HFFc6 (cell line): ENCODE measurements around the gene SCYL1. TPM values are rescaled to one million over a fixed set of nuclear protein-coding genes. Genes with fewer than 3 reads are reported as not detected.
"Not testable (repeated sequence)": the region's sequence is repeated elsewhere in the genome, so short reads cannot be mapped to it uniquely, and the experiment has no call there.

Experiments
- DNase-seq: peaks from one replicate; pipeline ENCODE4 v3.0.0-alpha.2; 2018
- H3K27ac Mint-ChIP-seq: 2 replicates; pipeline ENCODE4 v1.8.0; 2020; ENCODE audit warnings: mild to moderate bottlenecking, mixed read lengths
- H3K27me3 Mint-ChIP-seq: 2 replicates; pipeline ENCODE4 v1.8.0; 2021; ENCODE audit warnings: mild to moderate bottlenecking, moderate library complexity, mixed read lengths; ENCODE audit not compliant: insufficient read depth
- H3K36me3 Mint-ChIP-seq: 2 replicates; pipeline ENCODE4 v1.8.0; 2021; ENCODE audit warnings: low read depth, mixed read lengths
- H3K4me1 Mint-ChIP-seq: 2 replicates; pipeline ENCODE4 v1.8.0; 2020; ENCODE audit warnings: low read depth, mixed read lengths
- H3K4me3 Mint-ChIP-seq: 2 replicates; pipeline ENCODE4 v1.8.0; 2020; ENCODE audit warnings: mild to moderate bottlenecking, moderate library complexity, mixed read lengths
- H3K9me3 Mint-ChIP-seq: 2 replicates; pipeline ENCODE4 v1.8.0; 2020; ENCODE audit warnings: mild to moderate bottlenecking, mixed read lengths
- CTCF ChIP-seq: fragments of 200-600 bp; sonication (generic); IDR thresholded peaks from 2 replicates; pipeline ENCODE4 v1.5.0; 2021; ENCODE audit warnings: antibody characterized with exemption, mild to moderate bottlenecking
- total RNA-seq, 6 experiments: library from RNA; stranded (reverse); fragmentation: NEBNext Ultra II Directional; extraction: Animal tissue kit (Norgen Biotek cat#: 25700); gene quantifications; 2 replicates in 1 of 6; 3 replicates in 5 of 6; pipeline ENCODE4 v1.2.3, GENCODE V29; 2021

SCYL1 gene
- total RNA-seq, 6 experiments from 2014 or later: 120 to 137 (median 126) TPM

DNA sequence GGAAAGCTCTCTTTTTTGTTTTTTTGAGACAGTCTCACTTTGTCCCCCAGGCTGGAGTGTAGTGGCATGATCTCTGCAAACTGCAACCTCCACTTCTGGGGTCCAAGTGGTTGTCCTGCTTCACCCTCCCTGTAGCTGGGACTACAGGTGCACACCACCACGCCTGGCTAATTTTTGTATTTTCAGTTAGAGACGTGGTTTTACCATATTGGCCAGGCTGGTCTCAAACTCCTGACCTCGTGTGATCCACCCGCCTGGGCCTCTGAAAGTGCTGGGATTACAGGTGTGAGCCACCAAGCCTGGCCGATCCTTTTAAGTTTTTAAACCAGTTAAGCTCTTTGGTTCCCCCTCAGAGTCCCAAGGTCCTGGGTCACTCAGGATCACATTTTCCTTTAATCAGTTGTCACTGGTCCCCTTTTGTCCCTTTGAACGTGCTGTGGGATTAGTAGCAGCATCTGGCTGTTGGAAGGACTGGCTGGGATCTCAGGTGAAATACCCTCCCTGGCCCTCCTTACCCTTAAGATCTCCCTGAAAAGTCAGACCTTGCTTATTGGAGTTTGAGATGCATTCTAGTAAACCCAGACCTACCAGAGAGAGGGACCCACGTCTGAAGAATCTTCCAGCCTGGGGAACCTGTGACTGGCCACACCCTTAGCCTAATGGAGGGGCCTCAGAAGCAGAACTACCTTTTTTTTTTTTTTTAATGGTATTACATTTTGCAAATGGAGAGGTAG lies 17.9 kb upstream of the SCYL1 start:
- Mint-ChIP-seq H3K27me3 (peaks cover 72% of the 10 kb centered on the region), H3K4me1 (peaks cover 59% of the 10 kb centered on the region), H3K27ac (no peak overlapping the region), H3K9me3 (peaks cover 66% of the 10 kb centered on the region), H3K36me3 (peaks cover 48% of the 10 kb centered on the region), H3K4me3 (no peak overlapping the region)
- no peak for TF ChIP-seq CTCF
- DNase-seq: peak; percentile 92

GRCh38 chr11:65512311-65512710 lies 12.6 kb upstream of the SCYL1 start:
- peaks cover 36% of the 10 kb centered on the region for H3K4me1 Mint-ChIP-seq
- not testable (repeated sequence) for H3K36me3 Mint-ChIP-seq, H3K27ac Mint-ChIP-seq, DNase-seq, H3K4me3 Mint-ChIP-seq
- H3K9me3 Mint-ChIP-seq: peaks cover 26% of the 10 kb centered on the region
- H3K27me3 Mint-ChIP-seq: peaks cover 34% of the 10 kb centered on the region

DNA sequence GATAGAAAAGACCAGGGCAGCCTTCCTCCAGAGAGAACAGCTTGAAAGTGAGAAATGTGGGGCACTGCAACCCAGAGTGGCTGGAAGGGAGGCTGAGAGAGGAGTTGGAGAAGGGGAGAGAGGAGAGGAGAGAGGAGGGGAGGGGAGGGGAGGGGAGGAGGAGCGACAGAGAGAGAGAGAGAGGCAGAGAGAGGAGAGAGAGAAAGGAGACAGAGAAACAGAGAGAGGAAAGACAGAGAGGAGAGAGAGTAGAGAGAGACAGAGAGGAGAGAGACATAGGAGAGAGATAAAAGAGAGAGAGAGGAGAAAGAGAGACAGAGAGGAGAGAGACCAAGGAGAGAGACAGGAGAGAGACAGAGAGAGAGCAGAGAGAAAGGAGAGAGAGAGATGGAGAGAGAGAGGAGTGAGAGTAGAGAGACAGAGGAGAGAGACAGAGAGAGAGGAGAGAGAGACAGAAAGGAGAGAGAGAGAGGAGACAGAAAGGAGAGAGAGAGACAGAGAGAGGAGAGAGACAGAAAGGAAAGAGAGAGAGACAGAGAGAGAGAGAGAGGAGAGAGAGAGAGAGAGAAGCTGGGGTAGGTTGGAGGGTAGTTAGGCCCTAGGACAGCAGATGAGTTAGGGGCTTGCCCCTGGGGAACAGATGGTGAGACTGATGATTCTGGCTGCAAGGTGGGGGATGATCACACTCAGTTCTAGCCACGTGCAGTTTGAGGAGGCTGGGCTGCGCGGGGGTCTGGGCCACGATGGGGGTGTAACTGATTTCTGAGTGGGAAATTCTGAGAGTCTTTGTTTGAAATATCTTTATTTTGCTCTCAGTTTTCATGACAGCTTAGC lies 8.5 kb upstream of the SCYL1 start:
- H3K36me3 Mint-ChIP-seq: no peaks in the 10 kb centered on the region
- H3K9me3 Mint-ChIP-seq: no peaks in the 10 kb centered on the region
- H3K27ac Mint-ChIP-seq: no peak overlapping the region; the same call in 1 of the 2 replicates
- no peak overlapping the region for H3K4me3 Mint-ChIP-seq
- DNase-seq: no peak
- peaks cover 10% of the 10 kb centered on the region for H3K4me1 Mint-ChIP-seq
- no peak for TF ChIP-seq CTCF
- peaks cover 1% of the 10 kb centered on the region; the same call in 1 of the 2 replicates for H3K27me3 Mint-ChIP-seq

DNA sequence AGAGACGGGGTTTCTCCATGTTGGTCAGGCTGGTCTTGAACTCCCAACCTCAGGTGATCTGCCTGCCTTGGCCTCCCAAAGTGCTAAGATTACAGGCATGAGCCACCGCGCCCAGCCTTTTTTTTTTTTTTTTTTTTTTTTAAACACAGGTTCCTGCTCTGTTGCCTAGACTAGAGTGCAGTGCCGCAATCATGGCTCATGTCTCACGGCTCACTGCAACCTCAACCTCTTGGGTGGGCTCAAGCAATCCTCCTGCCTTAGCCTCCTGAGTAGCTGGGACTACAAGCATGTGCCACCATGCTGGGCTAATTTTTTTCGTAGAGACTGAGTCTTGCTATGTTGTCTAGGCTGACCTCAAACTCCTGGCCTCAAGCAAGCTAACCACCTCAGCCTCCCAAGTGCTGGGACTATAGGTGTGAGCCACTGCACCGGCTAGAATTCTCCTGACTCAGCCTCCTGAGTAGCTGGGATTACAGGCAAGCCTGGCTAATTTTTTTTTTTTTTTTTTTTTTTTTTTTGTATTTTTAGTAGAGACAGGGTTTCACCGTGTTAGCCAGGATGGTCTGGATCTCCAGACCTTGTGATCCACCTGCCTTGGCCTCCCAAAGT lies 5.8 kb upstream of the SCYL1 start:
- H3K27me3 Mint-ChIP-seq, H3K36me3 Mint-ChIP-seq, H3K27ac Mint-ChIP-seq, H3K9me3 Mint-ChIP-seq, H3K4me3 Mint-ChIP-seq, DNase-seq: not testable (repeated sequence)
- H3K4me1 Mint-ChIP-seq: peaks cover 11% of the 10 kb centered on the region

DNA sequence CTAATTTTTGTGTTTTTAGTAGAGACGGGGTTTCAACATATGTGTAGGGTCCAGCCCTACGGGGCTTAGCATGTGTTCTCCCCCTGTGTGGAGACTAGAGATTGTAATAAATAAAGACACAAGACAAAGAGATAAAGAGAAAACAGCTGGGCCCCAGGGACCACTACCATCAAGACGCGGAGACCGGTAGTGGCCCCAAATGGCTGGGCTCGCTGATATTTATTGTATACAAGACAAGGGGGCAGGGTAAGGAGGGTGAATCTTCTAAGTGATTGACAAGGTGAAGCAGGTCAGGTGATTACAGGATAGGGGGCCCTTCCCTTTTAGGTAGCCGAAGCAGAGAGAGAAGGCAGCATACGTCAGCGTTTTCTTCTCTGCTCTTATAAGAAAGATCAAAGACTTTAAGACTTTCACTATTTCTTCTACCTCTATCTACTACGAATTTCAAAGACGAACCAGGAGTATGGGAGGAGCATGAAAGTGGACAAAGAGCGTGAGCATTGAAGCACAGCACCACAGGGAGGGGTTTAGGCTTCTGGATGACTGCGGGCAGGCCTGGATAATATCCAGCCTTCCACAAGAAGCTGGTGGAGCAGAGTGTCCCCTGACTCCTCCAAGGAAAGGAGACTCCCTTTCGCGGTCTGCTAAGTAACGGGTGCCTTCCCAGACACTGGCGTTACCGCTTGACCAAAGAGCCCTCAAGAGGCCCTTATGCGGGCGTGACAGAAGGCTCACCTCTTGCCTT lies 2.9 kb upstream of the SCYL1 start:
- not testable (repeated sequence) for H3K27ac Mint-ChIP-seq, H3K36me3 Mint-ChIP-seq, H3K4me1 Mint-ChIP-seq, DNase-seq, H3K27me3 Mint-ChIP-seq, H3K4me3 Mint-ChIP-seq, H3K9me3 Mint-ChIP-seq

GRCh38 chr11:65522718-65523630 lies 1.9 kb upstream of the SCYL1 start:
- not testable (repeated sequence) for DNase-seq, H3K36me3 Mint-ChIP-seq, H3K27ac Mint-ChIP-seq, H3K4me1 Mint-ChIP-seq, H3K4me3 Mint-ChIP-seq, H3K27me3 Mint-ChIP-seq, H3K9me3 Mint-ChIP-seq

DNA sequence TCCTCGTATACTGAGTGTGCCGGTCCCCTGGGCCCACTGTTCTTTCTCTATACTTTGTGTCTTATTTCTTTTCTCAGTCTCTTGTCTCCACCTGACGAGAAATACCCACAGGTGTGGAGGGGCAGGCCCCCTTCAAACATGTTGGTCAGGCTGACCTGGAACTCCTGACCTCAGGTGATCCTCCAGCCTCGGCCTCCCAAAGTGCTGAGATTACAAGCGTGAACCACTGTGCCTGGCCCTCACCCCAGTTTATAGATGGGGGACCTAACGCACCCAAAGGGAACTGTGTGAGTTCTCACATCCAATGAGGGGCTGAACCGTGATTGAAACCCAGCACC lies 1.3 kb upstream of the SCYL1 start:
- not testable (repeated sequence) for H3K36me3 Mint-ChIP-seq, H3K4me1 Mint-ChIP-seq, H3K27me3 Mint-ChIP-seq, H3K9me3 Mint-ChIP-seq, H3K4me3 Mint-ChIP-seq, H3K27ac Mint-ChIP-seq, DNase-seq
